Fibroblast of lung (primary cell): ENCODE data around the gene MAP2K5.

Source experiments
- CTCF ChIP-seq, 2 donors: IDR thresholded peaks in 1 of 2; conservative IDR thresholded peaks in 1 of 2; 1 replicate in 1 of 2; 2 replicates in 1 of 2; pipeline ENCODE4 v1.5.1; 2011 to 2012; ENCODE audit warnings: low read length in 2 of 2, control low read depth in 1 of 2, inconsistent platforms in 1 of 2, low read depth in 1 of 2, mild to moderate bottlenecking in 1 of 2
- EZH2 ChIP-seq: IDR thresholded peaks from 2 replicates; pipeline ENCODE4 v1.5.1; 2012; ENCODE audit warnings: low read length, control low read depth, mild to moderate bottlenecking; ENCODE audit errors: missing control alignments

- TF ChIP-seq CTCF (conservative IDR thresholded peaks at IDR 0.05 in 1 of 2, IDR thresholded peaks at IDR 0.05 in 1 of 2; ENCODE audit: low read depth in 1 of 2, low read length in 2 of 2) (no peak), EZH2 (no peak)
Observed at GRCh38 chr15:67784090-67784781, 241.7 kb downstream of the MAP2K5 start.
